Measurements from ENCODE around the gene ZNF680.

ZNF680 gene

GRCh38 chr7:64509583-64509982 lies 53.3 kb downstream of the ZNF680 start:
- Histone ChIP-seq H3K36me3 (ENCODE audit: low read depth) (peaks cover 23% of the 10 kb centered on the region), H3K27me3 (ENCODE audit: insufficient read depth, poor library complexity, severe bottlenecking) (no peaks in the 10 kb centered on the region), H3K4me1 (ENCODE audit: insufficient read depth, poor library complexity, severe bottlenecking) (no peaks in the 10 kb centered on the region), H3K9me3 (ENCODE audit: severe bottlenecking) (peaks cover 16% of the 10 kb centered on the region), H3K4me3 (ENCODE audit: severe bottlenecking) (no peak overlapping the region), H3K27ac (ENCODE audit: poor library complexity, severe bottlenecking) (no peak overlapping the region)
- no peak for TF ChIP-seq CTCF (IDR thresholded peaks at IDR 0.05; ENCODE audit: poor library complexity, severe bottlenecking)
- DNase-seq (ENCODE audit: low spot score) (no peak), ATAC-seq (ENCODE audit: low read depth) (no peak)

GRCh38 chr7:64504581-64505120 lies 58.2 kb downstream of the ZNF680 start:
- Histone ChIP-seq H3K27me3 (ENCODE audit: insufficient read depth, poor library complexity, severe bottlenecking) (no peaks in the 10 kb centered on the region), H3K36me3 (ENCODE audit: low read depth) (peaks cover 4% of the 10 kb centered on the region; the same call in 1 of the 2 replicates), H3K9me3 (ENCODE audit: severe bottlenecking) (peaks cover 13% of the 10 kb centered on the region), H3K4me1 (ENCODE audit: insufficient read depth, poor library complexity, severe bottlenecking) (no peaks in the 10 kb centered on the region), H3K4me3 (ENCODE audit: severe bottlenecking) (no peak overlapping the region), H3K27ac (ENCODE audit: poor library complexity, severe bottlenecking) (no peak overlapping the region)
- no peak for TF ChIP-seq CTCF (IDR thresholded peaks at IDR 0.05; ENCODE audit: poor library complexity, severe bottlenecking)
- DNase-seq (ENCODE audit: low spot score) (no peak), ATAC-seq (ENCODE audit: low read depth) (no peak)

GRCh38 chr7:64498270-64498669 lies 64.6 kb downstream of the ZNF680 start:
- H3K27ac ChIP-seq (ENCODE audit: poor library complexity, severe bottlenecking), result no peak overlapping the region
- TF ChIP-seq CTCF (IDR thresholded peaks at IDR 0.05; ENCODE audit: poor library complexity, severe bottlenecking), result no peak
- no peak for ATAC-seq (ENCODE audit: low read depth)
- H3K4me1 ChIP-seq (ENCODE audit: insufficient read depth, poor library complexity, severe bottlenecking), result no peaks in the 10 kb centered on the region
- no peak overlapping the region for H3K4me3 ChIP-seq (ENCODE audit: severe bottlenecking)
- no peaks in the 10 kb centered on the region for H3K27me3 ChIP-seq (ENCODE audit: insufficient read depth, poor library complexity, severe bottlenecking)
- peaks cover 3% of the 10 kb centered on the region for H3K9me3 ChIP-seq (ENCODE audit: severe bottlenecking)
- H3K36me3 ChIP-seq (ENCODE audit: low read depth), result no peaks in the 10 kb centered on the region
- no peak for DNase-seq (ENCODE audit: low spot score)

- Histone ChIP-seq H3K27me3 (ENCODE audit: insufficient read depth, poor library complexity, severe bottlenecking) (no peaks in the 10 kb centered on the region), H3K4me1 (ENCODE audit: insufficient read depth, poor library complexity, severe bottlenecking) (no peaks in the 10 kb centered on the region), H3K4me3 (ENCODE audit: severe bottlenecking) (no peak overlapping the region), H3K36me3 (ENCODE audit: low read depth) (no peaks in the 10 kb centered on the region), H3K9me3 (ENCODE audit: severe bottlenecking) (no peaks in the 10 kb centered on the region), H3K27ac (ENCODE audit: poor library complexity, severe bottlenecking) (no peak overlapping the region)
- TF ChIP-seq CTCF (IDR thresholded peaks at IDR 0.05; ENCODE audit: poor library complexity, severe bottlenecking), result no peak
- ATAC-seq (ENCODE audit: low read depth) (no peak), DNase-seq (ENCODE audit: low spot score) (no peak)
Measured at GRCh38 chr7:64494912-64495461, 67.9 kb downstream of the ZNF680 start.

- Histone ChIP-seq H3K36me3 (ENCODE audit: low read depth) (no peaks in the 10 kb centered on the region), H3K27me3 (ENCODE audit: insufficient read depth, poor library complexity, severe bottlenecking) (no peaks in the 10 kb centered on the region), H3K4me1 (ENCODE audit: insufficient read depth, poor library complexity, severe bottlenecking) (no peaks in the 10 kb centered on the region), H3K27ac (ENCODE audit: poor library complexity, severe bottlenecking) (no peak overlapping the region), H3K9me3 (ENCODE audit: severe bottlenecking) (peaks cover 2% of the 10 kb centered on the region), H3K4me3 (ENCODE audit: severe bottlenecking) (no peak overlapping the region)
- DNase-seq (ENCODE audit: low spot score) (no peak), ATAC-seq (ENCODE audit: low read depth) (no peak)
- TF ChIP-seq CTCF (IDR thresholded peaks at IDR 0.05; ENCODE audit: poor library complexity, severe bottlenecking), result no peak
Measured at GRCh38 chr7:64485623-64486022, 77.2 kb downstream of the ZNF680 start.
